Measurements from ENCODE around the gene IL27RA.

IL27RA gene

GRCh38 chr19:13990085-13990484 is 41.5 kb upstream of the IL27RA start:
- TF ChIP-seq POLR2A (IDR thresholded peaks at IDR 0.05; ENCODE audit: extremely low read depth, insufficient read length) (no peak), MYC (IDR thresholded peaks at IDR 0.05; ENCODE audit: low read depth, low read length) (no peak)
- TF ChIP-seq, protein P1, sequence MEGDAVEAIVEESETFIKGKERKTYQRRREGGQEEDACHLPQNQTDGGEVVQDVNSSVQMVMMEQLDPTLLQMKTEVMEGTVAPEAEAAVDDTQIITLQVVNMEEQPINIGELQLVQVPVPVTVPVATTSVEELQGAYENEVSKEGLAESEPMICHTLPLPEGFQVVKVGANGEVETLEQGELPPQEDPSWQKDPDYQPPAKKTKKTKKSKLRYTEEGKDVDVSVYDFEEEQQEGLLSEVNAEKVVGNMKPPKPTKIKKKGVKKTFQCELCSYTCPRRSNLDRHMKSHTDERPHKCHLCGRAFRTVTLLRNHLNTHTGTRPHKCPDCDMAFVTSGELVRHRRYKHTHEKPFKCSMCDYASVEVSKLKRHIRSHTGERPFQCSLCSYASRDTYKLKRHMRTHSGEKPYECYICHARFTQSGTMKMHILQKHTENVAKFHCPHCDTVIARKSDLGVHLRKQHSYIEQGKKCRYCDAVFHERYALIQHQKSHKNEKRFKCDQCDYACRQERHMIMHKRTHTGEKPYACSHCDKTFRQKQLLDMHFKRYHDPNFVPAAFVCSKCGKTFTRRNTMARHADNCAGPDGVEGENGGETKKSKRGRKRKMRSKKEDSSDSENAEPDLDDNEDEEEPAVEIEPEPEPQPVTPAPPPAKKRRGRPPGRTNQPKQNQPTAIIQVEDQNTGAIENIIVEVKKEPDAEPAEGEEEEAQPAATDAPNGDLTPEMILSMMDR (IDR thresholded peaks at IDR 0.05; ENCODE audit: low read depth, low read length), result no peak
- TF ChIP-seq, protein P2, sequence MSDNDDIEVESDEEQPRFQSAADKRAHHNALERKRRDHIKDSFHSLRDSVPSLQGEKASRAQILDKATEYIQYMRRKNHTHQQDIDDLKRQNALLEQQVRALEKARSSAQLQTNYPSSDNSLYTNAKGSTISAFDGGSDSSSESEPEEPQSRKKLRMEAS (IDR thresholded peaks at IDR 0.05; ENCODE audit: low read depth, low read length), result no peak
- H3K4me3 ChIP-seq (ENCODE audit: low read depth, low read length), result no peak overlapping the region
- DNase-seq (ENCODE audit: low read depth), result no peak

GRCh38 chr19:13992025-13992424 is 39.5 kb upstream of the IL27RA start:
- H3K4me3 ChIP-seq (ENCODE audit: low read depth, low read length), result no peak overlapping the region
- DNase-seq (ENCODE audit: low read depth), result no peak
- TF ChIP-seq, protein P1 (IDR thresholded peaks at IDR 0.05; ENCODE audit: low read depth, low read length), result no peak
- TF ChIP-seq, protein P2 (IDR thresholded peaks at IDR 0.05; ENCODE audit: low read depth, low read length), result no peak
- TF ChIP-seq MYC (IDR thresholded peaks at IDR 0.05; ENCODE audit: low read depth, low read length) (no peak), POLR2A (IDR thresholded peaks at IDR 0.05; ENCODE audit: extremely low read depth, insufficient read length) (no peak)

- no peak for DNase-seq (ENCODE audit: low read depth)
These were observed 37.8 kb upstream of the IL27RA start for GRCh38 chr19:13993590-13994300.

DNA sequence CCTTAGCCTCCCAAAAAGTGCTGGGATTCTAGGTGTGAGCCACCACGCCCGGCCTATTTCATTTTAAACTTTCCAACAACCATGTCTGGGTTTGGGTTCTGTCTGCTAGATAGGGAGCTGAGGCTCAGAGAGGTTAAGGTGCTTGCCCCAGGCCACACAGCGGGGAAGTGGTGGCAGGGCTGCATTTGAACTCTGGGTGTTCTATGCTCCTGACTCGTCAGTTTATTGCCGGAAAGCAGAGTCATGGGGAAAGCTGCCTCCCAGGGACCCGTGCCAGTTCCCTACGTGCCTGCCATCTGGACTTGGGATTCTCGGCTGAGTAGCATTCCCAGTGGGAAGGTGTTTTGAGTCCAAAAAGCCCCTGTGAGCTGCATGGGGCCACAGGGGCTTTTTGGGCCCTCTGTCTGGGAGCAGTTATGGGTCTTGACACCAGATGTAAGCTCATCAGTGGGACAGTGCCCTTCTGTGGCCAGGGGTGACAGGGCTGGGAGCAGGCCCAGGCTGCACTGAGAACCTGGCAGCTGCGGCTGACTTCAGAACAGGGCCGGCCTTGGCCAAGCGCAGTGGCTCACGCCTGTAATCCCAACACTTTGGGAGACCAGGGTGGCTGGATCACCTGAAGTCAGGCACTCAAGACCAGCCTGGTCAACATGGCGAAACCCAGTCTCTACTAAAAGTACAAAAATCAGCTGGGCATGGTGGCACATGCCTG is 36.4 kb upstream of the IL27RA start:
- no peak overlapping the region for H3K4me3 ChIP-seq (ENCODE audit: low read depth, low read length)
- TF ChIP-seq POLR2A (IDR thresholded peaks at IDR 0.05; ENCODE audit: extremely low read depth, insufficient read length) (no peak), MYC (IDR thresholded peaks at IDR 0.05; ENCODE audit: low read depth, low read length) (no peak)
- TF ChIP-seq, protein P2 (IDR thresholded peaks at IDR 0.05; ENCODE audit: low read depth, low read length), result no peak
- TF ChIP-seq, protein P1 (IDR thresholded peaks at IDR 0.05; ENCODE audit: low read depth, low read length), result no peak
- DNase-seq (ENCODE audit: low read depth), result no peak

More at GRCh38 chr19:13993590-13994300, 37.8 kb upstream of the IL27RA start:
- TF ChIP-seq MYC (IDR thresholded peaks at IDR 0.05; ENCODE audit: low read depth, low read length) (no peak), POLR2A (IDR thresholded peaks at IDR 0.05; ENCODE audit: extremely low read depth, insufficient read length) (no peak)
- TF ChIP-seq, protein P2 (IDR thresholded peaks at IDR 0.05; ENCODE audit: low read depth, low read length), result no peak
- TF ChIP-seq, protein P1 (IDR thresholded peaks at IDR 0.05; ENCODE audit: low read depth, low read length), result no peak
- no peak overlapping the region for H3K4me3 ChIP-seq (ENCODE audit: low read depth, low read length)

- TF ChIP-seq, protein P2 (IDR thresholded peaks at IDR 0.05; ENCODE audit: low read depth, low read length), result no peak
- TF ChIP-seq POLR2A (IDR thresholded peaks at IDR 0.05; ENCODE audit: extremely low read depth, insufficient read length) (no peak), MYC (IDR thresholded peaks at IDR 0.05; ENCODE audit: low read depth, low read length) (no peak)
- TF ChIP-seq, protein P1 (IDR thresholded peaks at IDR 0.05; ENCODE audit: low read depth, low read length), result no peak
- no peak for DNase-seq (ENCODE audit: low read depth)
- H3K4me3 ChIP-seq (ENCODE audit: low read depth, low read length), result no peak overlapping the region
These were observed 35.4 kb upstream of the IL27RA start for GRCh38 chr19:13995878-13996765.
